Measurements from ENCODE around the gene FBXO42.

DNA sequence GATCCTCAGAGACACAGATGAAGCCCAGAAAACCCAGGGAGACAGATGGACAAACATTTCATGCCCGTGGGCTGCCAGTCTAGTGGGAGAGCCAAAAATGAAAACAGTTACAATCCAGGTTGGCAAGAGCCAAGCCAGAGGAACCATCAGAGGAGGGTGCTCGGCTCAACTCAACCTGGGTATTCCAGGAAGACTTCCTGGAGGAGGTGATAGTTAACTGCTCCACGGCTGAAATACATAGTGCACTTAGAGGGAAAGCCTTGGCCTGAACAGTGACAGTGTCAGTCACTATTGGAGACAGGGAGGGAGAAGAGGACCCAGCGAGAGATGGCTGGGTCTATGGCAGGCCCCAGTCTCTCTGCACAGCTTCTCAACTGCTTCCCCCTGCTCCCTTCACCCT is 141.7 kb downstream of the FBXO42 start:
- TF ChIP-seq CTCF (conservative IDR thresholded peaks at IDR 0.05 in 1 of 2, IDR thresholded peaks at IDR 0.05 in 1 of 2; ENCODE audit: low read depth in 1 of 2, low read length in 2 of 2) = no peak
- TF ChIP-seq EZH2 (IDR thresholded peaks at IDR 0.05; ENCODE audit: low read length, missing control alignments) = no peak
